ENCODE measurements around the gene PPP1R3D.
A peak's percentile ranks its signal among the peaks of the same experiment; 100 is the strongest.

Gene PPP1R3D

GRCh38 chr20:59939879-59940128 lies 301 bp downstream of the PPP1R3D start:
- Histone ChIP-seq H3K36me3 (peaks cover 28% of the 10 kb centered on the region), H3K27me3 (no peaks in the 10 kb centered on the region), H3K27ac (peak overlapping the region; percentile 98), H3K4me1 (ENCODE audit: control insufficient read depth in 1 of 2, insufficient read depth in 1 of 2, low read depth in 1 of 2, low read length in 1 of 2) (peaks cover 71 to 81% of the 10 kb centered on the region in 2 experiments), H3K9me3 (no peaks in the 10 kb centered on the region), H3K4me3 (ENCODE audit: low read depth in 1 of 2, low read length in 1 of 2) (peak overlapping the region; percentile 60 to 93)
- TF ChIP-seq CTCF (IDR thresholded peaks at IDR 0.05) = no peak

GRCh38 chr20:59939052-59939878 lies 840 bp downstream of the PPP1R3D start:
- H3K9me3 ChIP-seq = no peaks in the 10 kb centered on the region
- no peaks in the 10 kb centered on the region for H3K27me3 ChIP-seq
- peaks cover 74 to 85% of the 10 kb centered on the region in 2 experiments for H3K4me1 ChIP-seq (ENCODE audit: control insufficient read depth in 1 of 2, insufficient read depth in 1 of 2, low read depth in 1 of 2, low read length in 1 of 2)
- TF ChIP-seq CTCF (IDR thresholded peaks at IDR 0.05) = no peak
- peaks cover 22% of the 10 kb centered on the region for H3K36me3 ChIP-seq
- H3K27ac ChIP-seq = peak overlapping the region; percentile 98
- H3K4me3 ChIP-seq (ENCODE audit: low read depth in 1 of 2, low read length in 1 of 2) = peak overlapping the region; percentile 60 to 93

GRCh38 chr20:59938696-59939051 lies 1.4 kb downstream of the PPP1R3D start:
- Histone ChIP-seq H3K36me3 (peaks cover 17% of the 10 kb centered on the region), H3K27ac (peak overlapping the region; percentile 98), H3K9me3 (no peaks in the 10 kb centered on the region)

GRCh38 chr20:59938221-59938620 lies 1.9 kb downstream of the PPP1R3D start:
- H3K36me3 ChIP-seq = peaks cover 12% of the 10 kb centered on the region
- no peaks in the 10 kb centered on the region for H3K9me3 ChIP-seq
- H3K27ac ChIP-seq = peak overlapping the region; percentile 98
- H3K4me1 ChIP-seq (ENCODE audit: control insufficient read depth in 1 of 2, insufficient read depth in 1 of 2, low read depth in 1 of 2, low read length in 1 of 2) = peaks cover 77 to 92% of the 10 kb centered on the region in 2 experiments
- H3K27me3 ChIP-seq = no peaks in the 10 kb centered on the region
- no peak for TF ChIP-seq CTCF (IDR thresholded peaks at IDR 0.05)
- peak overlapping the region; percentile 60 to 93 for H3K4me3 ChIP-seq (ENCODE audit: low read depth in 1 of 2, low read length in 1 of 2)

More at GRCh38 chr20:59938696-59939051, 1.4 kb downstream of the PPP1R3D start:
- no peak for TF ChIP-seq CTCF (IDR thresholded peaks at IDR 0.05)
- Histone ChIP-seq H3K27me3 (no peaks in the 10 kb centered on the region), H3K4me3 (ENCODE audit: low read depth in 1 of 2, low read length in 1 of 2) (peak overlapping the region; percentile 60 to 93), H3K4me1 (ENCODE audit: control insufficient read depth in 1 of 2, insufficient read depth in 1 of 2, low read depth in 1 of 2, low read length in 1 of 2) (peaks cover 78 to 91% of the 10 kb centered on the region in 2 experiments)

GRCh38 chr20:59937150-59937549 lies 3.0 kb downstream of the PPP1R3D start:
- peaks cover 3% of the 10 kb centered on the region for H3K36me3 ChIP-seq
- peak overlapping the region; percentile 98 for H3K27ac ChIP-seq
- no peaks in the 10 kb centered on the region for H3K9me3 ChIP-seq
- H3K27me3 ChIP-seq = no peaks in the 10 kb centered on the region
- no peak for TF ChIP-seq CTCF (IDR thresholded peaks at IDR 0.05)
- H3K4me1 ChIP-seq (ENCODE audit: control insufficient read depth in 1 of 2, insufficient read depth in 1 of 2, low read depth in 1 of 2, low read length in 1 of 2) = peaks cover 67 to 85% of the 10 kb centered on the region in 2 experiments
- H3K4me3 ChIP-seq (ENCODE audit: low read depth in 1 of 2, low read length in 1 of 2) = peak overlapping the region; percentile 60 to 93

Data from neutrophil (primary cell).